ENCODE results near the gene ADAMTS16.

The ADAMTS16 gene

DNA sequence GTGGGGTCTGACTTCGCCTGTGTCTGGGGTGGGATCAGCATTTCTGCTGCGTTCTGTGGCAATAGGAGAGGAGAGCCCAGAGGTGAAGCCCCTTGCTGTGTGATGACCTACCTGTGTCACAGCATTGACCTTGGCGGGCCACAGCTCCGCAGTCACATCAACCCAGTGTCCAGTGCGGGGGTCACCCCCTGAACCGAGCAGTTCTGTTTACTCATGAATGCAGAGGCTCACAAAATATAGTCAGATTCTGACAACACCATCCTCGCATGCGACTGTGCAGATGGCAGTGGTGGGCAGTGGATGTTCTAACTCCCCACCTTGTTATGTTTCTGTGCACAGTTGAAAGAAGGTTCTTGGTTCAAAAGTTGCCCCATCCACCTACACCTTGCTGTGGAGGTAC is 100.1 kb downstream of the ADAMTS16 start:
- no peak for DNase-seq (ENCODE audit: low read depth)

GRCh38 chr5:5242056-5242455 is 101.9 kb downstream of the ADAMTS16 start:
- no peak for DNase-seq (ENCODE audit: low read depth)

- DNase-seq (ENCODE audit: low read depth) = no peak
Observed at GRCh38 chr5:5246736-5247135, 106.6 kb downstream of the ADAMTS16 start.

DNA sequence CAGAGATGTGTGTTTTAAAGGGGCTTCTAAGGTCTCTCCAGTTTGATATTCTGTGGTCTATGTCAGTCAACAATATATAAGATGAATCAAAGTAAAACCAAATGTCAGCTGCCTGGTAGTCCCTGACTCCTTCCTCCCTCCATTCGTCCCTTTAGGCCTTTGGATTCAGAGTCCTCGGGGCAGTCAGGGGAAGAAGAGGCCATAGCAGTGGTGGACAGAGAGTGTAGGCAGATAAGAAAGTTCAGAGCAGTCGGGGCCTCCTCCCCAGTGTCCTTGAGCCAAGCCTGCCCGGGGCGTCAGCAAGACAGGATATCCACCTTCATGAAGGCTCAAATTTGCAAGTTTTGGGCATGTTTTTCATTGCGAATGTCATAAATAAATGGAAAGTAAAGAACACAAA is 110.6 kb downstream of the ADAMTS16 start:
- DNase-seq (ENCODE audit: low read depth) = no peak

GRCh38 chr5:5252106-5252505 is 112.0 kb downstream of the ADAMTS16 start:
- DNase-seq (ENCODE audit: low read depth) = no peak

DNA sequence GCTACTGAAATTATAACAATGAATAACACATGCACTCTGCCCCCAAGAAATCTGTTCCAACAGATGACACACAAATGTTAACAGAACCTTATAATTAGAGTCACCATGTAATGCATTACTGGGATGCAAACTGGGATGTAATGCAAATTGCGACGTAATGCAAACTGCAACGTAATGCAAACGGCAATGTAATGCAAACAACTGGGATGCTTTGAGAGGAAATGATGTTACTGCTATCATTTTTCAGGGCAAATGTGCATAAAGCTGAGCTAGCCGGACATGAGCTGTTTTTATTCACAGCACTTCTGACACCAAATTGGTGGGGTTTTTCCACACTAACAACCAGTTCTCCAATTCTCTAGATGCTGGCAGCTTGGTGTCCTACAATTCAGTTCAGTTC is 117.2 kb downstream of the ADAMTS16 start:
- DNase-seq (ENCODE audit: low read depth) = no peak

- no peak for DNase-seq (ENCODE audit: low read depth)
Observed at GRCh38 chr5:5258564-5258963, 118.4 kb downstream of the ADAMTS16 start.

DNA sequence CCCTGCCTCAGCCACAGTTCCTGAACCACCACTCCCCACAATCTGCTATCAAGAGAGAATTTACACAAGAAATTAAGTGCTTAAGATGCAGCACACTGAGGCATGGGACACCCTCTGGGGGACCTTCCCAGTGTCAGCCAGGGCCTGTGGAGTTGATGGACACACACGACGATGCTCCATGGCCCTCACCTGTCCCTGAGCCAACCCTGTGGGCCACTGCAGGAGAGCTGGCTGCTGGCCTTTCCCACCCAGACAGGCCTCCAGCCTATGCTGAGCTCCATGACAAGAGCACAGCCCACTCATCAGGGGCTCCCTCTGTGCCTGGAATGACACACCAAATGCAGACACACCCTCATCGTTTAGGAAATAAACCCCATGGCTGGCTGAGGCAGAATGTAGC is 124.6 kb downstream of the ADAMTS16 start:
- no peak for DNase-seq (ENCODE audit: low read depth)

DNA sequence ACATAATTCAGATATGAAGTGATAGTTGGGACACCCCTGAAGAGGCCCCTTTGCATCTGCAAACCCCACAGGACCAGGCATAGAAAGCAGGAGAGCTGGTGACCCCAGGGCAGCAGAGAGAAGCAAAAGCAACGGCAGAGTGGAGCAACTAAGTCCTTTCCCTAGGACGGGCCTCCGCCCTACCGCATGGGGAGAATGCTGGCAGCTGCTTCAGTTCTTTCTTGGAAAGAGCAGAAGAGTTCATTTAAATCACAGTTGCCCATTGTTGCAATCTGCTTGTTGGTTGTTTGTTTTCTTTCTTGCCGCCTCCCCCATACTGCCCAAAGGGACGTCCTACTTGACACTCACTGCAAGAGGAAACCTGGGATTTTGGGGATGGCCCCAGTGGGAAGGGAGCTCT is 126.2 kb downstream of the ADAMTS16 start:
- DNase-seq (ENCODE audit: low read depth) = no peak

DNA sequence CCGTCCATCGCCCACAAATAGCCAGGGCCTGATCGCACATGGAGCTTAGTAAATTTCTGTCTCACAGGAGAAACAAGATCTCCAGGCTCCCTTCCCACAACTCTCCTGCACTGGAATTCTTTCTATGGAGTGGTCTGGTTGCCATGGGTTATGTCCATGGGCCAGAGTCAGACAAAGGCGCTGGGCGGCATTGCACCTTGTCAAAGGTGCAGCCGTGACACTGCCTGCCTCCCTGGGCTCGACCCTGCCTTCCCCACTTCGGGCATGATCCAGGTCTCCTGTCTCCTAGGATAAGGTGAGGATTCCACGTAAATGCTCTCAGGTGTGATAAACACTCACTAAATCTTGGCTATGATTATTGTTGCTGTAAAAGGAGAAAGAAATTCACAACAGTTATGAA is 130.0 kb downstream of the ADAMTS16 start:
- no peak for DNase-seq (ENCODE audit: low read depth)

- peak; percentile 94 for DNase-seq (ENCODE audit: low read depth)
Observed at GRCh38 chr5:5270958-5271785, 131.0 kb downstream of the ADAMTS16 start.

GRCh38 chr5:5271786-5272321 is 131.7 kb downstream of the ADAMTS16 start:
- peak; percentile 78 for DNase-seq (ENCODE audit: low read depth)

DNA sequence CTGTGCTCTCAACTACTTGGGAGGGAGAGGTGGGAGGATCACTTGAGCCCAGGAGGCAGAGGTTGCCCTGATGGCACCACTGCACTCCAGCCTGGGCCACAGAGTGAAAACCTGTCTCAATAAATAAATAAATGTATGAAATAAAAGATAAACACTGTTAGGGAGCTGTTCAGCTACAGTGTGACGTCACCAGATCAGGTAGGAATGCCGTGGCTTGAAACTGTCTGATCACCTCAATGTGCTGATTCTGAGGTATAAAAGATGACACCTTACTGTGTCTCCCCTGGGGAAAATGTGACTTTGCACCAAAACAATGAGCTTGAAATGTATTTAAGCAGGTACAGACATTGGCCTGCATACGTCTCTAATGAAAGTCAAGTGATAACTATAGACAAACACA is 133.3 kb downstream of the ADAMTS16 start:
- DNase-seq (ENCODE audit: low read depth) = no peak

DNA sequence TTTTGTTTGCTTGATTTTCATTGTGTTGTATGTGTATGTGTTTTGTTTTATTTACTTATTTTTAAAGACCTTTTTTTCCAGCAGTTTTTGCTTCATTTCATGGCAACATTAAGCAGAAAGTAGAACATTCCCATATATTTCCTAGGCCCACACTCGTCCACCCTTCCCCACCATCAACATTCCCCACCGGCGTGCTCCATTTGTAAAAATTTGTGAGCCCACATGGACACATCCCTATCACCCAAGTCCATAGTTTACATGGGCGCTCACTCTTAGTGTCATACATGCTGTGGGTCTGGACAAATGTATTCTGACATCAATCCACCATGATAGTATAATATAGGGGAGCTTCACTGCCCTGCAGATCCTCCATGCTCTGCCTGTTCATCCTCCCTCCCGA is 133.8 kb downstream of the ADAMTS16 start:
- DNase-seq (ENCODE audit: low read depth) = no peak

- DNase-seq (ENCODE audit: low read depth) = no peak
Observed at GRCh38 chr5:5275211-5275610, 135.1 kb downstream of the ADAMTS16 start.

DNA sequence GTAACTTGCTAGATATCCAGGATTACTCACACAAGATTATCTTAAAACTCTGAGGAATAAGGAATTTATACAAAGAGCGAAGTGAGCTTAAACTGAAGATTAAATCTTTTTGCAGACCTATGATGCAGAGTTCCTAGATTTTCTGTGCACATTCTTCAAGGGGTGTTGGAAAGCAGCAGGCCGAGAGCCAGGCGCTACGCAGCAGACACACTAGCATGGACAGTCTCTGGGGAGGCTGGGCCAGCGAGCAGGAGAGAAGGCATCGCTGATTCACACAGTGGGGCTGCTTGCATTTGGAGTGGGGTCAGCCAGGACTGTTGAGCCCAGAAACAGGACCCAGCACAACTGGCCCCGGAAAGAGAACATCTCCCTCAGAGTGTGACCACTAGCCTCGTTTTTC is 136.3 kb downstream of the ADAMTS16 start:
- DNase-seq (ENCODE audit: low read depth) = peak; percentile 35

- no peak for DNase-seq (ENCODE audit: low read depth)
Observed at GRCh38 chr5:5276951-5277517, 136.9 kb downstream of the ADAMTS16 start.

DNA sequence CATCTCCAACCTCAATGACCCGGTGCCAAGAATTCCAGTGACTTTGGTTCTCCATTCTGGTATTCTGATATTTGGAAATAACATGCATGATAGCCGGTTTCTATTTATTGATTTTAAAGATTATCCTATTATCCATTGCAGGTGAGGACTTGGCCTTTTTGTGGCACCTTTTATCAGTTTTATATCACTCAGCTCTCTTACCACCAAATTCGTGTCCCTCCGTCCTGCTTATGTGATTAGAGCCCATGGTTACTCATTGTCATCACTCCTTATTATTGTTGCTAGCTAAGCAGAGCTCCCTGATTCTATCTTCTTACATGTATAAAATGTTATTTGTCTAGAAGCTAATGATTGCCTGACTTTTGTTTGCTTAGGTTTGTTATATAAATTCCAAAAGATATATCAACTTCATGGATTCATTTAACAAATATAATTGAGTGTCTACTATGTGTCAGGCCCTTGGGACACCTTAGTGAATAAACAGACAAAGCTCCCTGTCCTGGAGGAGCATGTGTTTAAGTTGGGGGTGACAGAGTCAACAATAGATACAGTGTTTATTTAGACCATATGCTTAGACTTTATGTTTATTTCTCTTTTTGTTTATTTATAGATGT is 138.2 kb downstream of the ADAMTS16 start:
- no peak for DNase-seq (ENCODE audit: low read depth)

- no peak for DNase-seq (ENCODE audit: low read depth)
Observed at GRCh38 chr5:5278815-5279381, 138.8 kb downstream of the ADAMTS16 start.

- no peak for DNase-seq (ENCODE audit: low read depth)
Observed at GRCh38 chr5:5285906-5286305, 145.8 kb downstream of the ADAMTS16 start.

GRCh38 chr5:5287419-5287818 is 147.3 kb downstream of the ADAMTS16 start:
- no peak for DNase-seq (ENCODE audit: low read depth)

DNA sequence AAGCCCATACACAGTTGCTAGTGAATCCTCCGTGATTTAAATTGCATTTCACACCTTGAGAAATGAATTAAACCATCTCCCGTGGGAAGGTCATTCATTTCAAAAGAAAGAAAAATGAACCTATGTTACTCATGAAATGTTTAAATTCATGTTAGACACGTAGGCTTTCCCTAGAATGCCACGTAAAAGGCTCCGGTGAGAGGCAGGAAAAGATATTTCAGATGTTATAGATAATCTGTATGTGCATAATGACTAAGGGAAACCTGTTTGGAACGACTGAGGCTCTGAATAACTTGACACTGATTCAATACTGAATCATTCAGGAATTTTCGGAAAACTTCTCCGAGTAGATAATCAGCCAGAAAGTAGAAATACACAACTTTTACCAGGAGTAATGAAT is 148.1 kb downstream of the ADAMTS16 start:
- peak; percentile 31 for DNase-seq (ENCODE audit: low read depth)

DNA sequence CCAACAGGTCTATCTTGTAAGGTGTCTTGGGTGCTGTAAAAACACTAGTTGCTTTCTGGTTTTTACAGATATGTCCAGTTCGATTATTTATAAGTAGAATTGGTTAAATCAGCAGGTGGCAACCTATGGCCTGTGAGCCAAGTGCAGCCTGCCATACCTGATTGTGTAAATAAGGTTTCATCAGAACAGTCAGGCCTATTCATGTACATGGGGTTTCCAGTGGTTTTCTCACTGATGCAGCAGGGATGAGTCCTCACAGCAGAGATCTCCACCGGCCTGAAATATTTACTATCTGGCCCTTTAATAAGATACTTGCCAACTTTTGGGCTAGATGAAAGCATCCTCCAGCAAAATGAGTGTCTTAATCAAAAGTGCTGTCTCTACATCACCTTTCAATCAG is 149.4 kb downstream of the ADAMTS16 start:
- peak; percentile 7 for DNase-seq (ENCODE audit: low read depth)
